ENCODE results near the gene PXK.

GRCh38 chr3:58409663-58410062 lies 77.0 kb downstream of the PXK start:
- TF ChIP-seq POLR2A (IDR thresholded peaks at IDR 0.05), result no peak
- TF ChIP-seq, protein P1, sequence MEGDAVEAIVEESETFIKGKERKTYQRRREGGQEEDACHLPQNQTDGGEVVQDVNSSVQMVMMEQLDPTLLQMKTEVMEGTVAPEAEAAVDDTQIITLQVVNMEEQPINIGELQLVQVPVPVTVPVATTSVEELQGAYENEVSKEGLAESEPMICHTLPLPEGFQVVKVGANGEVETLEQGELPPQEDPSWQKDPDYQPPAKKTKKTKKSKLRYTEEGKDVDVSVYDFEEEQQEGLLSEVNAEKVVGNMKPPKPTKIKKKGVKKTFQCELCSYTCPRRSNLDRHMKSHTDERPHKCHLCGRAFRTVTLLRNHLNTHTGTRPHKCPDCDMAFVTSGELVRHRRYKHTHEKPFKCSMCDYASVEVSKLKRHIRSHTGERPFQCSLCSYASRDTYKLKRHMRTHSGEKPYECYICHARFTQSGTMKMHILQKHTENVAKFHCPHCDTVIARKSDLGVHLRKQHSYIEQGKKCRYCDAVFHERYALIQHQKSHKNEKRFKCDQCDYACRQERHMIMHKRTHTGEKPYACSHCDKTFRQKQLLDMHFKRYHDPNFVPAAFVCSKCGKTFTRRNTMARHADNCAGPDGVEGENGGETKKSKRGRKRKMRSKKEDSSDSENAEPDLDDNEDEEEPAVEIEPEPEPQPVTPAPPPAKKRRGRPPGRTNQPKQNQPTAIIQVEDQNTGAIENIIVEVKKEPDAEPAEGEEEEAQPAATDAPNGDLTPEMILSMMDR (IDR thresholded peaks at IDR 0.05), result no peak
